ENCODE results near the gene CES5A.
"Not testable (repeated sequence)": the region's sequence is repeated elsewhere in the genome, so short reads cannot be mapped to it uniquely, and the experiment has no call there.

The CES5A gene

GRCh38 chr16:55861288-55861687, 13.9 kb downstream of the CES5A start:
- Histone ChIP-seq H3K4me1 (ENCODE audit: control insufficient read depth in 2 of 2, insufficient read depth in 1 of 2, low read depth in 1 of 2, low read length in 2 of 2) (peaks cover 0 to 2% of the 10 kb centered on the region in 2 donors), H3K4ac (ENCODE audit: low read length) (no peak overlapping the region)

GRCh38 chr16:55857650-55858049, 17.5 kb downstream of the CES5A start:
- not testable (repeated sequence) for H2BK5ac ChIP-seq (ENCODE audit: low read length); H2BK12ac ChIP-seq (ENCODE audit: low read length); H2BK120ac ChIP-seq (ENCODE audit: low read depth, low read length); H3K27me3 ChIP-seq (ENCODE audit: control insufficient read depth in 3 of 3, insufficient read depth in 3 of 3, low read depth in 1 of 3, low read length in 3 of 3); H3K9me3 ChIP-seq (replicated peaks in 1 of 2; ENCODE audit: control insufficient read depth in 2 of 2, insufficient read depth in 1 of 2, low read depth in 1 of 2, low read length in 2 of 2); H2BK15ac ChIP-seq (ENCODE audit: low read length); H3K18ac ChIP-seq (ENCODE audit: low read length); H3K4me1 ChIP-seq (ENCODE audit: control insufficient read depth in 2 of 2, insufficient read depth in 1 of 2, low read depth in 1 of 2, low read length in 2 of 2); H3K23ac ChIP-seq (ENCODE audit: low read depth, low read length, poor library complexity); H3K14ac ChIP-seq (ENCODE audit: low read length); H2AK5ac ChIP-seq (ENCODE audit: low read depth, low read length); DNase-seq (ENCODE audit: low spot score); H3K4me3 ChIP-seq (ENCODE audit: low read length in 2 of 2); H3K79me1 ChIP-seq (ENCODE audit: low read depth, low read length); H3K27ac ChIP-seq (replicated peaks; ENCODE audit: low read length); H3K9ac ChIP-seq (ENCODE audit: low read depth, low read length, poor library complexity); H2AFZ ChIP-seq (ENCODE audit: low read length); H4K91ac ChIP-seq (ENCODE audit: low read depth, low read length, poor library complexity); H4K8ac ChIP-seq (ENCODE audit: low read depth, low read length); H3K4ac ChIP-seq (ENCODE audit: low read length); H3K4me2 ChIP-seq (ENCODE audit: insufficient read depth, low read length, poor library complexity, severe bottlenecking); H3K36me3 ChIP-seq (replicated peaks in 1 of 2; ENCODE audit: control insufficient read depth in 2 of 2, insufficient read depth in 2 of 2, low read length in 2 of 2)
- no CpG with 5 or more reads among the region's 1 CpG for WGBS, 2 donors (ENCODE audit: extremely low coverage in 2 of 2, insufficient read length in 2 of 2, insufficient replicate concordance in 1 of 2)

More at GRCh38 chr16:55861288-55861687, 13.9 kb downstream of the CES5A start:
- Histone ChIP-seq H3K4me3 (ENCODE audit: low read length in 2 of 2) (no peak overlapping the region), H4K91ac (ENCODE audit: low read depth, low read length, poor library complexity) (no peak overlapping the region), H3K27me3 (ENCODE audit: control insufficient read depth in 3 of 3, insufficient read depth in 3 of 3, low read depth in 1 of 3, low read length in 3 of 3) (peaks cover 0 to 2% (median 0%) of the 10 kb centered on the region in 3 experiments), H2BK15ac (ENCODE audit: low read length) (no peak overlapping the region), H3K23ac (ENCODE audit: low read depth, low read length, poor library complexity) (no peak overlapping the region), H3K9me3 (replicated peaks in 1 of 2; ENCODE audit: control insufficient read depth in 2 of 2, insufficient read depth in 1 of 2, low read depth in 1 of 2, low read length in 2 of 2) (no peaks in the 10 kb centered on the region), H3K14ac (ENCODE audit: low read length) (no peak overlapping the region), H3K27ac (replicated peaks; ENCODE audit: low read length) (no peak overlapping the region), H3K9ac (ENCODE audit: low read depth, low read length, poor library complexity) (no peak overlapping the region), H2AK5ac (ENCODE audit: low read depth, low read length) (no peak overlapping the region), H3K36me3 (replicated peaks in 1 of 2; ENCODE audit: control insufficient read depth in 2 of 2, insufficient read depth in 2 of 2, low read length in 2 of 2) (no peaks in the 10 kb centered on the region), H3K4me2 (ENCODE audit: insufficient read depth, low read length, poor library complexity, severe bottlenecking) (no peak overlapping the region), H4K8ac (ENCODE audit: low read depth, low read length) (no peak overlapping the region), H3K79me1 (ENCODE audit: low read depth, low read length) (no peaks in the 10 kb centered on the region), H2BK5ac (ENCODE audit: low read length) (no peak overlapping the region), H2AFZ (ENCODE audit: low read length) (no peak overlapping the region), H2BK120ac (ENCODE audit: low read depth, low read length) (no peak overlapping the region), H3K18ac (ENCODE audit: low read length) (no peak overlapping the region), H2BK12ac (ENCODE audit: low read length) (no peak overlapping the region)
- no peak for DNase-seq (ENCODE audit: low spot score)
- WGBS, 2 donors (ENCODE audit: extremely low coverage in 2 of 2, insufficient read length in 2 of 2, insufficient replicate concordance in 1 of 2), result no CpG with 5 or more reads among the region's 4 CpGs

GRCh38 chr16:55856950-55857349, 18.2 kb downstream of the CES5A start:
- Histone ChIP-seq H3K18ac (ENCODE audit: low read length) (no peak overlapping the region), H3K9me3 (replicated peaks in 1 of 2; ENCODE audit: control insufficient read depth in 2 of 2, insufficient read depth in 1 of 2, low read depth in 1 of 2, low read length in 2 of 2) (no peaks in the 10 kb centered on the region)
- WGBS, 2 donors (ENCODE audit: extremely low coverage in 2 of 2, insufficient read length in 2 of 2, insufficient replicate concordance in 1 of 2), result no CpG with 5 or more reads among the region's 3 CpGs

GRCh38 chr16:55853114-55853513, 22.1 kb downstream of the CES5A start:
- DNase-seq (ENCODE audit: low spot score), result no peak
- Histone ChIP-seq H3K27ac (replicated peaks; ENCODE audit: low read length) (no peak overlapping the region), H3K23ac (ENCODE audit: low read depth, low read length, poor library complexity) (no peak overlapping the region), H3K4ac (ENCODE audit: low read length) (no peak overlapping the region), H2AK5ac (ENCODE audit: low read depth, low read length) (no peak overlapping the region), H3K27me3 (ENCODE audit: control insufficient read depth in 3 of 3, insufficient read depth in 3 of 3, low read depth in 1 of 3, low read length in 3 of 3) (no peaks in the 10 kb centered on the region), H4K8ac (ENCODE audit: low read depth, low read length) (no peak overlapping the region), H2BK5ac (ENCODE audit: low read length) (no peak overlapping the region), H3K9ac (ENCODE audit: low read depth, low read length, poor library complexity) (no peak overlapping the region), H2BK120ac (ENCODE audit: low read depth, low read length) (no peak overlapping the region), H3K79me1 (ENCODE audit: low read depth, low read length) (no peaks in the 10 kb centered on the region), H3K4me3 (ENCODE audit: low read length in 2 of 2) (no peak overlapping the region), H3K14ac (ENCODE audit: low read length) (no peak overlapping the region), H2BK15ac (ENCODE audit: low read length) (no peak overlapping the region), H2AFZ (ENCODE audit: low read length) (no peak overlapping the region), H3K4me1 (ENCODE audit: control insufficient read depth in 2 of 2, insufficient read depth in 1 of 2, low read depth in 1 of 2, low read length in 2 of 2) (no peaks in the 10 kb centered on the region), H3K18ac (ENCODE audit: low read length) (no peak overlapping the region), H3K36me3 (replicated peaks in 1 of 2; ENCODE audit: control insufficient read depth in 2 of 2, insufficient read depth in 2 of 2, low read length in 2 of 2) (no peaks in the 10 kb centered on the region), H3K4me2 (ENCODE audit: insufficient read depth, low read length, poor library complexity, severe bottlenecking) (no peak overlapping the region), H3K9me3 (replicated peaks in 1 of 2; ENCODE audit: control insufficient read depth in 2 of 2, insufficient read depth in 1 of 2, low read depth in 1 of 2, low read length in 2 of 2) (no peaks in the 10 kb centered on the region), H2BK12ac (ENCODE audit: low read length) (no peak overlapping the region), H4K91ac (ENCODE audit: low read depth, low read length, poor library complexity) (no peak overlapping the region)
- no CpG with 5 or more reads among the region's 3 CpGs for WGBS, 2 donors (ENCODE audit: extremely low coverage in 2 of 2, insufficient read length in 2 of 2, insufficient replicate concordance in 1 of 2)

More at GRCh38 chr16:55856950-55857349, 18.2 kb downstream of the CES5A start:
- Histone ChIP-seq H2AFZ (ENCODE audit: low read length) (no peak overlapping the region), H2AK5ac (ENCODE audit: low read depth, low read length) (no peak overlapping the region), H3K9ac (ENCODE audit: low read depth, low read length, poor library complexity) (no peak overlapping the region), H3K27ac (replicated peaks; ENCODE audit: low read length) (no peak overlapping the region), H4K91ac (ENCODE audit: low read depth, low read length, poor library complexity) (no peak overlapping the region), H2BK12ac (ENCODE audit: low read length) (no peak overlapping the region), H3K4me2 (ENCODE audit: insufficient read depth, low read length, poor library complexity, severe bottlenecking) (no peak overlapping the region), H4K8ac (ENCODE audit: low read depth, low read length) (no peak overlapping the region), H3K36me3 (replicated peaks in 1 of 2; ENCODE audit: control insufficient read depth in 2 of 2, insufficient read depth in 2 of 2, low read length in 2 of 2) (no peaks in the 10 kb centered on the region), H2BK120ac (ENCODE audit: low read depth, low read length) (no peak overlapping the region), H3K79me1 (ENCODE audit: low read depth, low read length) (no peaks in the 10 kb centered on the region), H2BK5ac (ENCODE audit: low read length) (no peak overlapping the region), H3K27me3 (ENCODE audit: control insufficient read depth in 3 of 3, insufficient read depth in 3 of 3, low read depth in 1 of 3, low read length in 3 of 3) (peaks cover 0 to 2% (median 0%) of the 10 kb centered on the region in 3 experiments), H3K23ac (ENCODE audit: low read depth, low read length, poor library complexity) (no peak overlapping the region), H3K14ac (ENCODE audit: low read length) (no peak overlapping the region), H3K4me3 (ENCODE audit: low read length in 2 of 2) (no peak overlapping the region), H2BK15ac (ENCODE audit: low read length) (no peak overlapping the region), H3K4ac (ENCODE audit: low read length) (no peak overlapping the region), H3K4me1 (ENCODE audit: control insufficient read depth in 2 of 2, insufficient read depth in 1 of 2, low read depth in 1 of 2, low read length in 2 of 2) (peaks cover 0 to 2% of the 10 kb centered on the region in 2 donors)
- DNase-seq (ENCODE audit: low spot score), result no peak

Measured in neuronal stem cell (in vitro differentiated cells).